ENCODE measurements around the gene C17orf107.
"Not testable (repeated sequence)": the region's sequence is repeated elsewhere in the genome, so short reads cannot be mapped to it uniquely, and the experiment has no call there.

Gene C17orf107

DNA sequence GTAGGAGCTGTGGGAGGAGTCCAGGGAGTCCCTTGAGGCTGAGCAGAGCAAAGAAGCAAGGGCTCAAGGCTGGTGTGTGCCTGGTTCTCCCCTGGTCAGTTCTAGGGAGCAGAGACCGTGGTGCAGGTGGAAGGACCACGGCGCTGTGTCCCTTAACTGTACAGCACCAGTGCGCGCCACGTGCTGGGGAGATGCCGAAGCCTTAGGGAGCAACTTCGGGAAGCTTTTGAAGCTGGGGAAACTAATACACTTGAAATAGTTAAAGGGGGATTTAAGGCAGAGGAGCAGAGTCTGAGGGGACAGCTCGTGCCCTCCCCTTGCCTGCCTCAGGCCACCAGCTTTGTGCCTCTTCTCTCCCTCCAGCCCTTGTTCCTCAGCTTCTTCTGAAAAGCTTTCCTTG lies 38.7 kb upstream of the C17orf107 start:
- ChIA-PET CTCF (no interaction called here), POLR2A (interaction anchor here (1.4 kb wide), 1 partner anchor 80 kb away, joined by 4 read pairs; the partner anchor contains the start of genes RNF167 and SLC25A11)
- DNase-seq (ENCODE audit: extremely low spot score): no peak
- no peak for TF ChIP-seq ZNF384 (IDR thresholded peaks at IDR 0.05)
- no peak for TF ChIP-seq SP1 (IDR thresholded peaks at IDR 0.05)
- TF ChIP-seq FOXM1 (IDR thresholded peaks at IDR 0.05; ENCODE audit: borderline replicate concordance): no peak
- TF ChIP-seq ELF4 (IDR thresholded peaks at IDR 0.05): no peak
- TF ChIP-seq HDGF (IDR thresholded peaks at IDR 0.05; ENCODE audit: borderline replicate concordance): no peak
- TF ChIP-seq, protein P1, sequence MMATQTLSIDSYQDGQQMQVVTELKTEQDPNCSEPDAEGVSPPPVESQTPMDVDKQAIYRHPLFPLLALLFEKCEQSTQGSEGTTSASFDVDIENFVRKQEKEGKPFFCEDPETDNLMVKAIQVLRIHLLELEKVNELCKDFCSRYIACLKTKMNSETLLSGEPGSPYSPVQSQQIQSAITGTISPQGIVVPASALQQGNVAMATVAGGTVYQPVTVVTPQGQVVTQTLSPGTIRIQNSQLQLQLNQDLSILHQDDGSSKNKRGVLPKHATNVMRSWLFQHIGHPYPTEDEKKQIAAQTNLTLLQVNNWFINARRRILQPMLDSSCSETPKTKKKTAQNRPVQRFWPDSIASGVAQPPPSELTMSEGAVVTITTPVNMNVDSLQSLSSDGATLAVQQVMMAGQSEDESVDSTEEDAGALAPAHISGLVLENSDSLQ (IDR thresholded peaks at IDR 0.05): no peak
- no peak for TF ChIP-seq FOXK2 (IDR thresholded peaks at IDR 0.05)
- no peak for TF ChIP-seq ARNT (IDR thresholded peaks at IDR 0.05)
- TF ChIP-seq LEF1 (IDR thresholded peaks at IDR 0.05; ENCODE audit: borderline replicate concordance): no peak
- no peak for TF ChIP-seq CTBP1 (IDR thresholded peaks at IDR 0.05; ENCODE audit: borderline replicate concordance)
- TF ChIP-seq FOXA1 (IDR thresholded peaks at IDR 0.05): no peak
- TF ChIP-seq L3MBTL2 (conservative IDR thresholded peaks at IDR 0.05): no peak
- TF ChIP-seq NFRKB (IDR thresholded peaks at IDR 0.05): no peak
- no peak for TF ChIP-seq SUZ12 (IDR thresholded peaks at IDR 0.05)
- no peak for TF ChIP-seq TARDBP (IDR thresholded peaks at IDR 0.05)
- no peak for TF ChIP-seq BHLHE40 (IDR thresholded peaks at IDR 0.05; ENCODE audit: borderline replicate concordance)

DNA sequence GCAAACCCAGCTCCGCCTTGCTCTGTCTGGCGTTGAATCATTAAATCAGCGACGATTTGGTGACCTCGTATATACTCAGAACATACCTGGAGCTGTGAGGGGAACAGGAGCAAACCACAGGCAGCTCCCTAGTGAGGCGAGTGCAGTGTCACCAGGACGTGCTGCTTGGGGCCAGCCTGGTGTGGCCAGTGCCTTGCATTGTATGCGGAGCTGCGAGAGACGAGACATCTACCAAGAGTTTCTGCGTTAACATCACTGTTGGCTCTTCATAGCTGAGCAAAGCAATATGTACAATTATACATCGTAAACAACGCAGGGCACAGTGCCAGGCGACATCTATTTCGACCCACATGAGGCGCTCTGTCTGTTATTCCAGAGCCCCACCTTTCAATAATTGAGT lies 38.3 kb upstream of the C17orf107 start:
- ChIA-PET CTCF (no interaction called here), POLR2A (interaction anchor here (1.4 kb wide), 1 partner anchor 79 kb away, joined by 4 read pairs; the partner anchor contains the start of genes RNF167 and SLC25A11)
- DNase-seq (ENCODE audit: extremely low spot score): no peak
- TF ChIP-seq BHLHE40 (IDR thresholded peaks at IDR 0.05; ENCODE audit: borderline replicate concordance) (no peak), CTBP1 (IDR thresholded peaks at IDR 0.05; ENCODE audit: borderline replicate concordance) (no peak), FOXK2 (IDR thresholded peaks at IDR 0.05) (no peak)

DNA sequence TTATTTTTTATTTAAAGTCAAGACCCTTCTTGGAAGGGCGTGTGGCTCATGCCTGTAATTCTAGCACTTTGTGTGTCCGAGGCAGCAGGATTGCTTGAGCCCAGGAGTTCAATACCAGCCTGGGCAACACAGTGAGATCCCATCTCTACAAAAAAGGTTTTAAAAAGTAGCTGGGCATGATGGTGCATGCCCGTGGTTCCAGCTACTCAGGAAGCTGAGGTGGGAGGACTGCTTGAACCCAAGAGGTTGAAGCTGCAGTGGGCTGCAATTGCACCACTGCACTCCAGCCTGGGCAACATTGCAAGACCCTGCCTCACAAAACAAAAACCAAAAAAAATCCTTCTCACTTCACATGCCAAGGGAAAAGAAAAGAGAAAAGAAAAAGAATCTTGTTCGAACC lies 36.6 kb upstream of the C17orf107 start:
- no peak for DNase-seq (ENCODE audit: extremely low spot score)
- ChIA-PET POLR2A (no interaction called here), CTCF (no interaction called here)
- TF ChIP-seq L3MBTL2 (conservative IDR thresholded peaks at IDR 0.05): no peak
- no peak for TF ChIP-seq ZNF384 (IDR thresholded peaks at IDR 0.05)
- no peak for TF ChIP-seq NFRKB (IDR thresholded peaks at IDR 0.05)
- TF ChIP-seq ARNT (IDR thresholded peaks at IDR 0.05): no peak
- no peak for TF ChIP-seq BHLHE40 (IDR thresholded peaks at IDR 0.05; ENCODE audit: borderline replicate concordance)
- no peak for TF ChIP-seq HDGF (IDR thresholded peaks at IDR 0.05; ENCODE audit: borderline replicate concordance)
- no peak for TF ChIP-seq CTBP1 (IDR thresholded peaks at IDR 0.05; ENCODE audit: borderline replicate concordance)
- TF ChIP-seq SUZ12 (IDR thresholded peaks at IDR 0.05): no peak
- TF ChIP-seq LEF1 (IDR thresholded peaks at IDR 0.05; ENCODE audit: borderline replicate concordance): no peak
- no peak for TF ChIP-seq FOXA1 (IDR thresholded peaks at IDR 0.05)
- TF ChIP-seq, protein P1 (IDR thresholded peaks at IDR 0.05): no peak
- TF ChIP-seq SP1 (IDR thresholded peaks at IDR 0.05): no peak
- TF ChIP-seq TARDBP (IDR thresholded peaks at IDR 0.05): no peak

DNA sequence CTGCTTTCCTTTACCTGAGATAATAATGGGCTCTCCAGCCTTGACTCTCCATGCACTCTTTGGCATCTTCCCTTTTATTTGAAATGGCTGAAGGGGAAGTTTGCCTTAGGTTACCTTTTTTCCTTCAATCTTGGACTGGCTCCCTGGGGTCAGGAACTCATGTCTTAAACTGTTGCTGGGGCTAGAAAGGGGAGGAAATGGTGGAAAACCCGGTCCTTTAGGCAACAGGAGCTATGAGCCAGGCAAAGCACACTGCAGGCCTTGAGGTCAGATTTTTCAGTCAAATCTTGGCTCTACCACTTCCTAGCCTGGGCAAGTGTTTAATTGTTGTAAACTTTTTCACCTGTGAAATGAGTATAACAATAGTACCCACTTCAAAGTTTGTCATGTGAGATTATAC lies 36.0 kb upstream of the C17orf107 start:
- TF ChIP-seq CTBP1 (IDR thresholded peaks at IDR 0.05; ENCODE audit: borderline replicate concordance): no peak
- TF ChIP-seq ARNT (IDR thresholded peaks at IDR 0.05): no peak
- TF ChIP-seq HDGF (IDR thresholded peaks at IDR 0.05; ENCODE audit: borderline replicate concordance): no peak
- TF ChIP-seq FOXK2 (IDR thresholded peaks at IDR 0.05): no peak
- no peak for DNase-seq (ENCODE audit: extremely low spot score)
- CTCF ChIA-PET: no interaction called here
- POLR2A ChIA-PET: no interaction called here

DNA sequence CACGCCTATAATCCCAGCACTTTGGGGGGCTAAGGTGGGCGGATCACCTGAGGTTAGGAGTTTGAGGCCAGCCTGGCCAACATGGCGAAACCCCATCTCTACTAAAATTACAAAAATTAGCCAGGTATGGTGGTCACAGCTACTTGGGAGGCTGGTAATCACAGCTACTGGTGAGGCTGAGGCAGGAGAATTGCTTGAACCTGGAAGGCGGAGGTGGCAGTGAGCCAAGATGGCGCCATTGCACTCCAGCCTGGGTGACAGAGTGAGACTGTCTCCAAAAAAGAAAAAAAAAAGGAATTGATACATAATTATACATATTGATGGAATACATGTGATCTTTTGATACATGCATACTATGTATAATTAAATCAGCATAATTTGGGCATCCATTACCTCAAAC lies 31.8 kb upstream of the C17orf107 start:
- CTCF ChIA-PET: interaction anchor here (0.5 to 0.6 kb wide), 2 partner anchors 30 to 572 kb away, joined by 3 read pairs; no protein-coding TSS in a partner anchor
- not testable (repeated sequence) for DNase-seq (ENCODE audit: extremely low spot score)
- POLR2A ChIA-PET: interaction anchor here (1.1 kb wide), 1 partner anchor 77 kb away, joined by 3 read pairs; no protein-coding TSS in a partner anchor

DNA sequence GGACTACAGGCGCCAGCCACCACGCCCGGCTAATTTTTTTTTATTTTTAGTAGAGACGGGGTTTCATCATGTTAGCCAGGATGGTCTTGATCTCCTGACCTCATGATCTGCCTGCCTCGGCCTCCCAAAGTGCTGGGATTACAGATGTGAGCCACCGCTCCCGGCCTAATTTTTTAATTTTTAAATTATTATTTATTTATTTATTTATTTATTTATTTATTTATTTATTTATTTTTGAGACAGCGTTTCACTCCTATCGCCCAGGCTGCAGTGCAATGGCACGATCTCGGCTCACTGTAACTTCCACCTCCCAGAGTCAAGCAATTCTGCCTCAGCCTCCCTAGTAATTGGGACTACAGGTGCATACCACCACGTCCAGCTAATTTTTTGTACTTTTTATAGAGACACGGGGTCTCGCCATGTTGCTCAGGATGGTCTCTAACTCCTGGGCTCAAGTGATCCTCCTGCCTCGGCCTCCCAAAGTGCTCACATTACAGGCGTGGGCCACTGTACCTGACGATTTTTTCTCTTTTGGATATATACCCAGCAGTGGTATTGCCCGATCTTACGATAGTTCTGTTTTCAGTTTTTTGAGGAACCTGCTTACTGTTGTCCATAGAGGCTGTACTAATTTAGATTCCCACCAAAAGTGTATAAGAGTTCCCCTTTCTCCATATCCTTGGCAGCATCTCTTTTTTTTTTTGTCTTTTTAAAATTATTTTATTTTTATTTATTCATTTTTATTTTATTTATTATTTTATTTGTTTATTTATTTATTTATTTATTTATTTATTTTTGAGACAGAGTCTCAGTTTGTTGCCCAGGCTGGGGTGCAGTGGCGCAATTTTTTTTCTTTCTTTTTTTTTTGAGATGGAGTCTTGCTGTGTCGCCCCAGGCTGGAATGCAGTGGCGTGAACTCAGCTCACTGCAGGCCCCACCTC lies 30.0 kb upstream of the C17orf107 start:
- DNase-seq (ENCODE audit: extremely low spot score); POLR2A ChIA-PET: not testable (repeated sequence)
- CTCF ChIA-PET: interaction anchor here (0.6 kb wide), 1 partner anchor 300 kb away, joined by 3 read pairs; no protein-coding TSS in a partner anchor

DNA sequence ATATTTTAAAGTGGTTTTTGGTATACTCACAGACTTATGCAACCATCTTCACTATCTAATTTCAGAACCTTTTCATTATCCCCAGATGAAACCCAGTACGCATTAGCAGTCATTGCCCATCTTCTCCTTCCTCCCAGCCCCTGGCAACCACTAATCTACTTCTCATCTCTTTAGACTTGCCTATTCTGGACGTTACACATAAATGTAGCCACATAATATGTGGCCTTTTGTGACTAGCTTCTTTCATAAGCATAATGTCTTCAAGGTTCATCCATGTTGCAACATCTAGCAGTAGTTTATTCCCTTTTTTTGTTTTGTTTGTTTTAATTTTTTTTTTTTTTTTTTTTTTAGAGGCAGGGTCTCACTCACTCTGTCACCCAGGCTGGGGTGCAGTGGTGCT lies 28.5 kb upstream of the C17orf107 start:
- no peak for TF ChIP-seq HDGF (IDR thresholded peaks at IDR 0.05; ENCODE audit: borderline replicate concordance)
- no peak for TF ChIP-seq SUZ12 (IDR thresholded peaks at IDR 0.05)
- DNase-seq (ENCODE audit: extremely low spot score): no peak
- ChIA-PET CTCF (no interaction called here), POLR2A (interaction anchor here (1.1 kb wide), 1 partner anchor 81 kb away, joined by 3 read pairs; no protein-coding TSS in a partner anchor)

DNA sequence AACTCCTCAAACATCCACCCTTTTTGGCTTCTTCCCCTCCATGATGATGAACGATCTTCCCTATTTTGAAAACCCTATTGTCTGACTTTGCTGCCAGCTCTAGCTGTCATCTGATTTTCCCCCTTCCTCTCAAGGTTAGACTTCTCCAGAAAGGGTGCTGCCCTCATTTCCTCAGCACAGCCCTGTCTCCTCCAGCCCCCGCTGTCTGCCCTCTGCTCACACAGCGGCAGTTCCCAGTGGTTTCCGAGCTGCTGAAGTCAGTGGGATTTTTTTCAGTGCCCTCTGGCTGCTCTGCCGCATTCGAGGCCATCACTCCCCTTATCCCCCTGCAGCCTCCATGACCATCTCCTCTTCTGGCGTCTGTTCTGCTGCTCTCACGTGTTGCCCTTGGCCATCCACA lies 26.6 kb upstream of the C17orf107 start:
- POLR2A ChIA-PET: no interaction called here
- DNase-seq (ENCODE audit: extremely low spot score): no peak
- TF ChIP-seq SP1 (IDR thresholded peaks at IDR 0.05): no peak
- no peak for TF ChIP-seq FOXA1 (IDR thresholded peaks at IDR 0.05)
- TF ChIP-seq HDGF (IDR thresholded peaks at IDR 0.05; ENCODE audit: borderline replicate concordance): no peak
- CTCF ChIA-PET: no interaction called here

Measured in HEK293T (cell line).